WI38 (cell line): ENCODE measurements around the gene GPR119.

Experiments
- H3K4me3 ChIP-seq: 2 replicates; pipeline ENCODE4 v1.5.1; 2011; ENCODE audit warnings: low read depth, mild to moderate bottlenecking, control low read depth, low read length
- CTCF ChIP-seq: IDR thresholded peaks from 2 replicates; pipeline ENCODE4 v1.5.1; 2012; ENCODE audit warnings: low read depth, mild to moderate bottlenecking, control low read depth, low read length

GPR119 gene

GRCh38 chrX:130414800-130415199 is 29.3 kb upstream of the GPR119 start:
- no peak overlapping the region for H3K4me3 ChIP-seq
- TF ChIP-seq CTCF, result no peak

- no peak for TF ChIP-seq CTCF
- no peak overlapping the region for H3K4me3 ChIP-seq
Observed at GRCh38 chrX:130413415-130413814, 27.9 kb upstream of the GPR119 start.

- no peak for TF ChIP-seq CTCF
Observed at GRCh38 chrX:130402208-130402684, 16.8 kb upstream of the GPR119 start.

GRCh38 chrX:130401415-130402207 is 16.1 kb upstream of the GPR119 start, which contains the start of gene RBMX2:
TSS of gene RBMX2 (plus strand) at chrX:130401987. CDS start at chrX:130402033, 46 bp downstream.
- H3K4me3 ChIP-seq, result peak within 1 kb of the TSS; percentile 73
- TF ChIP-seq CTCF, result no peak

More at GRCh38 chrX:130402208-130402684, 16.8 kb upstream of the GPR119 start:
- peak overlapping the region; percentile 73 for H3K4me3 ChIP-seq

GRCh38 chrX:130395341-130395740 is 9.9 kb upstream of the GPR119 start:
- TF ChIP-seq CTCF, result no peak
- no peak overlapping the region for H3K4me3 ChIP-seq

- peak; percentile 83 for TF ChIP-seq CTCF
- no peak overlapping the region for H3K4me3 ChIP-seq
Observed at GRCh38 chrX:130393451-130394074, 8.1 kb upstream of the GPR119 start.

GRCh38 chrX:130386408-130386808 is 934 bp upstream of the GPR119 start:
- no peak overlapping the region for H3K4me3 ChIP-seq
- TF ChIP-seq CTCF, result no peak
